Stimulated activated CD8-positive, alpha-beta memory T cell treated with anti-CD3 and anti-CD28 coated beads, Interleukin-15, amount 100 ng/mL, for 48 hours (primary cell): ENCODE results near the gene CORO2B.
"Not testable (repeated sequence)": the region's sequence is repeated elsewhere in the genome, so short reads cannot be mapped to it uniquely, and the experiment has no call there.

ENCODE experiments used
- DNase-seq, 2 donors: peaks; one replicate each; pipeline ENCODE4 v3.0.0-alpha.2; 2020; ENCODE audit warnings: low read depth in 2 of 2

CORO2B gene

DNA sequence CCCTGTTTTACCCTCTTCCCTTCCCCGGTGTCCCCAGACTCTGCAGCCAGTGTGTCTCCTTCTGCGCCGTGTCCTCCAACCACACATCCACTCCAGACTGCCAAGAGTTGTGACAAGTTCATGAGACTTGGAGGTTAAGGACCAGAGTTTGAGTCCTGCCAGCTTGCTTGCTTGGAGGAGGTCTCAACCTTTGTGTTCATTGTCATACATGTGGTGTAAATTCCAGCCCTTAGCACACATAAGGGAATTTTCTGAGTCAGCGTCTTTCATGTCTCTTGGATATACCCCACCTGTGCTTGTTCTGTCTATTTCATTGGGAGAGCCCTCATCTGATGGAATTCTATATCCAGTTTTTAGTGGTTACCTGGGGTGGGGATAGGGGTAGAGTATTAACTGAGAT is 13.3 kb downstream of the CORO2B start:
- DNase-seq = no peak

DNA sequence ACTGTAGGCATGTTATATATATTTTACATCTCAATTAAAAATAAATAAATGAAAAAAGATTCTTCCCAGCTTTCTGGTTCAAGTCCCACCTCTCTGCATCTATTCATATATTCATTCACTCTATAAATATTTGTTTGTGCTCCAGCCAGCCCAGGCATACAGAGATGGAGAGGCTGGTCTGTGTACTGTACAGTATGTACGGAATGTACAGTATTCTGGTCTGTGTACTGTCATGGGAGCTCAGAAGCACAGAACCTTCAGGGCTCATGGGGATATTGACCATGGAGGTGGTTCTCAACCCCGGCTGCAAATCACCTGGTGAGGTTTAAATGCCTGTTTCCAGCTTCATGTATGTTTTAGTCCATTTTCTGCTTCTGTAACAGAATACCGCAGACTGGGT is 13.8 kb downstream of the CORO2B start:
- DNase-seq = no peak

DNA sequence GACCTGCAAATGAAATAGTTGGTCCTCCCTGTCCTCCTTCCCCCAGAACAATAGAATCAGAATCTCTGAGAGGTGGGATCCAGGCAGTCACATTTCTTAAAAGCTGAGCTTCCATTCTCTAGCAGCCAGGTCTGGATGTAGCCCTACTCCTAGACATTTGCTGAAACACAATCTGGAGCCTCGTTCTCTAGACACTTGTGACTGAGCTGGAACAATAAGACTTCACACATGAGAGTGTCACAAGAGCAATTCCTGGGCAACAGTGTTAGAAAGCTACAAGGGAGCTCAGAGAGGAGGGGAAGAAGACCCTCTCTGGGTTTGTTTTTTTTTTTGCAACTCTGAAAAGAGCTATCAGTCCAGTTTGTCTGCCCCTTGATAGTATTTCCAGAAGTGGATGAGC is 14.5 kb downstream of the CORO2B start:
- no peak for DNase-seq

- no peak for DNase-seq
Measured at GRCh38 chr15:68593828-68594532, 15.2 kb downstream of the CORO2B start.

GRCh38 chr15:68594533-68595259 is 15.9 kb downstream of the CORO2B start:
- DNase-seq = no peak

- no peak for DNase-seq
Measured at GRCh38 chr15:68595260-68595564, 16.4 kb downstream of the CORO2B start.

DNA sequence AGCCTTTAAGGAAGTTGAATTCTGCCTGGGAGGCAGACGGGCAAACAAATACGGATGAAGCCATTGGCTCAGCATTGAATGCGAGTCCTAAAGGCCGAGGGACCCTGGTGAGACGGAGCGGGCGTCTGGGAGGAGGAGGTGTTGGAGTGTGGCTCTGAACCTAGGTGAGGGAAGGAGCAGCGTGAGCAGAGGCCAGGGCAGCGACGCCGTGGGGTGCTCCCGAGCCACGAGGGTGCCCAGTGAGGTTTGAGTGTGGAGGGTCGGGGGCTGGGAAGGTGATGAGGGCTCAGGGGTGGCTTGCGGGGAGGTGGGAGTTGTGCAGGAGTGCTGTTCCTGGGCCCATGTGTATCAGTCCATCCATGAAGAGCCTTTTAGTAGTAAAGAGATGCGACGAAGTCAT is 17.0 kb downstream of the CORO2B start:
- DNase-seq = no peak

DNA sequence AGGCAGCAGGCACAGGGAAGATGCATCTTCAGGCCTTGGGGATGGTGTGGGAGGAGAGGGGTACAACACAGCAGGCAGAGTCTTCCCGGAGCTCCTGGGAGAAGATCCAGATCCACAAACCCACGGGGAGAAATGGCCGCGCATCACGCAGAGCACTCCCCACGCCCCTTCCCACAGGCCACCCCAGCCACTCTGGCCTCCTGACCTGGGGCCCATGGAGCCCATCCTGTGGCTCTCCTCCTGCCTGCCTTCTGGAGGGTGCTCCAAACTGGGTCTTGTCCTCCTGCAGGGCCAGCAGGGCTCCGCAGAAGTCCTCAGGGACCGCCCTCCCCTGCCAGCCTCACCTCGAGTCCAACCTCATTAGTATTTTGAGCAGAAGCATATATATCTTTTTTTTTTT is 17.9 kb downstream of the CORO2B start:
- no peak for DNase-seq

- no peak for DNase-seq
Measured at GRCh38 chr15:68597581-68597980, 18.8 kb downstream of the CORO2B start.

GRCh38 chr15:68598171-68599152 is 19.7 kb downstream of the CORO2B start:
- no peak for DNase-seq

GRCh38 chr15:68599153-68599545 is 20.4 kb downstream of the CORO2B start:
- DNase-seq = no peak

- DNase-seq = no peak
Measured at GRCh38 chr15:68599560-68600071, 20.8 kb downstream of the CORO2B start.

DNA sequence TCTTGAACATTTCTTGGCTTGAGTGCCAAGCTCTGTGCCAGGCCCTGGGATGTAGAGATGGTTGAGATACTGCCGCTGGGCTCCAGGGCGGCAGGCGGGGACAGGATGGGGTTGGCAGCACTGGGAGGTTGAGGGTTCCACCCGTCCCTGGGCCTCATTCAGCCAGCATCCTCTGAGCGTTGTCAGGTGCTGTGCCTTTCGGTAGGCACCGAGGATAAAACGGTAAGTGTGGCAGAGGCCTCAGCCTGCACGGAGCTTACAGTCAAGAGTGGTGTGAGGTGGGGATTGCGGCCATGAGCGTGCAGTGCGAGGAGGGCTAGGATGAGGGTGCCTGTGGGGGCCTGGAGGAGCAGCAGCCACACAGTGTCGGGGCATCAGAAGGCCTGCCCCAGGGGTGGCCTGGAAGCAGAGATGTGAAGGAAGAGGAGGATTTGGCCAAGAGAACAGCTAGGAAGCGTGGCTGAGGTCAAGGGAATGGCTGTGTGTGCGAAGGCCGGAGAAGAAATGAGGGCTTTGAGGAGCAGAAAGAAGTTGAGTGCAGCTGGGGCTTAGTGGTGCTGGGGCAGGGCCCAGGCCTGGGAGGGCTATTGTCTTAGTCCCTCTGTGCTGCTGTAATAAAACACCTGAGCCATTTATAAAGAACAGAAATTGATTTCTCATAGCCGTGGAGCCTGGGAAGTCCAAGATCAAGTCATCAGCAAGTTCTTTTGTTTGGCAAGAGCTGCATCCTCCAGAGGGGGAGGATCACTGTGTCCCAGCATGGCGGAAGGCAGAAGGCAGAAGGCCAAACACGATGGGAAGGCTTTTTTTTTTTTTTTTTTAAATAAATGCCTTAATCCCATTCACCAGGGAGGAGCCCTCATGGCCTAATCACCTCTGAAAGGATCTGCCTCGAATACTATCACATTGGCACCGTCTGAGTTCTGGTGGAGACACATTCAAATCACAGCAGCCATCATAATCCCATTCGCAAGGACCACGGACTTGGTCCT is 22.7 kb downstream of the CORO2B start:
- no peak for DNase-seq

GRCh38 chr15:68602459-68603215 is 23.8 kb downstream of the CORO2B start:
- DNase-seq = no peak

DNA sequence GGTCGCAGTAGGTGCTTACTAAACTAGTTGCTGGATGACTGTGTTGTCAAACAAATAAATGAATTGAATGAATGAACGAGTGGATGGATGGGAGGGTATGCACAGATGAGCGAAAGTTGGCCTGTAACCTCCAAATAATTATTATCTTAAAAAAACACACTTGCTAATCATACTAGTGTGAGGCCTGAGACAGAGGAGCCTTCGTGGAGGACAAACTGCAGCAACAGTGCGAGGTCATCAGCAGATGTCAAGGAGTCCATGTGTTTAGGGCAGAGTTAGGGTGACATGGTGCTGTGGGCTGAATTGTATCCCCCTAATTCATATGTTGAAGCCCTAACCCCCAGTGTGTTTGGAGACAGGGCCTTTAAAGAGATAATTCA is 24.4 kb downstream of the CORO2B start:
- DNase-seq = no peak

GRCh38 chr15:68603951-68604350 is 25.2 kb downstream of the CORO2B start:
- no peak for DNase-seq

DNA sequence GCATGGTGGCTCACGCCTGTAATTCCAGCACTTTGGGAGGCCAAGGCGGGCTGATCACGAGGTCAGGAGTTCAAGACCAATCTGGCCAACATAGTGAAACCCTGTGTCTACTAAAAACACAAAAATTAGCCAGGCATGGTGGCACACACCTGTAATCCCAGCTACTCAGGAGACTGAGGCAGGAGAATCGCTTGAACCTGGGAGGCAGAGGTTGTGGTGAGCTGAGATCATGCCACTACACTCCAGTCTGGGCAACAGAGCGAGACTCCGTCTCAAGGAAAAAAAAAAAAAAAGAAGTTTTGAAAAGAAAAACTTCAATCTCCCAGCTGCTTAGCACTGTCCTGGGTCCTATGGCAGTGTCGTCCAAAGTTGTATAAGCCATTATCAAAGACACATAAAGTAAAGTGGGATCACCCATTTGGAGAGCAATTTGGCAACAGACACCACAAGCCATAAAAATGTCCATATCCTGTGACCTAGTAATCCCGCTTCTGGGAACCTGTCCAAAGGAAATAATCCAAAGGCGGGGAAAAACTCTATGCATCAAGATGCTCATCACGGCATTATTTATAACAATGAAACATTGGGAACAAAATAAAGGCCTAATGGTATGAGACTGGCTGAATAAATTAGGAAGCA is 26.2 kb downstream of the CORO2B start:
- not testable (repeated sequence) for DNase-seq

- DNase-seq = no peak
Measured at GRCh38 chr15:68606375-68606774, 27.6 kb downstream of the CORO2B start.

GRCh38 chr15:68608206-68608843 is 29.5 kb downstream of the CORO2B start:
- no peak for DNase-seq
